Measurements from ENCODE around the gene S100A9. TPM values are rescaled to one million over a fixed set of nuclear protein-coding genes. Genes with fewer than 3 reads are reported as not detected.

S100A9 gene
- total RNA-seq (2014; rRNA removed; shearing (Covaris generic)), result not detected in 2 replicates
- polyA plus RNA-seq (2016; fragmentation: Nextera tagmentation; extraction: Ambion mirVana), result not detected in 2 replicates
- long read RNA-seq, result 0 reads

DNA sequence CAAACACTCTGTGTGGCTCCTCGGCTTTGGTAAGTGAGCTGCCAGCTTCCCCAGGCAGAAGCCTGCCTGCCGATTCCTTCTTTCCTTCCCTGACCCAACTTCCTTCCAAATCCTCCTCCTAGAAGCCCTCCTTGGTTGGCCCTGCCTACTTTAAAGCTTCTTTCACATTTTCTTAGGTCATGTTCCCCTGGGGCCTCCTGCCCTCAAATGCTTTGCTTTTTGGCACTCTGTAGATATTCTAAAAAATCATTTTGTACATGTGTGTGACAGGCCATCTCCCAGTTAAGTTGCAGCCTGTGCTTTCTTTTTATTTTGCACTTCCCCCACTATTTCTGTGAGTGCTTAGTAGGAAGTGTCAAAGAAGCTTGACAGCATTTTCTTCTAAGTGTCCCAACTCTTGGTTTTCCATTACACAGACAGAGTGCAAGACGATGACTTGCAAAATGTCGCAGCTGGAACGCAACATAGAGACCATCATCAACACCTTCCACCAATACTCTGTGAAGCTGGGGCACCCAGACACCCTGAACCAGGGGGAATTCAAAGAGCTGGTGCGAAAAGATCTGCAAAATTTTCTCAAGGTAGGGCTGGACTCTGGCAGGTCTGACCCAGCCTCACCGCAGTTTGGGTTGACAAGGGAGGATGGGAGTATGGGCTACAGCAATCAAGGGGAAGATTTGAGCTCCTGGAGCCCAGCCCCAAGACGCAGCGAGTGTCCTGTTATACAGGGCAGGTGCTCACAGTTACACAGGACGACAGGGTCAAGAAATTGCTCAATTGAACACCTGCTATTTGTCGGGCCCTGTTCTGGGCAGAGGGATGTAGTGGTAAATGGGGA is at the start of gene S100A9:
Gene S100A9, plus strand, starts transcription at position 2 of the 838 bp plus-strand sequence. Its CDS starts 430 bp downstream, at position 432.
- Mint-ChIP-seq H3K27me3 (ENCODE audit: insufficient read depth, low read depth, poor library complexity) (peaks cover 5% of the 10 kb centered on the region), H3K36me3 (ENCODE audit: low read depth) (no peaks in the 10 kb centered on the region), H3K4me3 (no peak within 1 kb of the TSS), H3K27ac (no peak within 1 kb of the TSS), H3K9me3 (no peaks in the 10 kb centered on the region), H3K4me1 (peaks cover 8% of the 10 kb centered on the region; the same call in 1 of the 3 replicates)
- H3K27ac ChIP-seq (ENCODE audit: low read depth), result no peak within 1 kb of the TSS
- TF ChIP-seq, protein P1, sequence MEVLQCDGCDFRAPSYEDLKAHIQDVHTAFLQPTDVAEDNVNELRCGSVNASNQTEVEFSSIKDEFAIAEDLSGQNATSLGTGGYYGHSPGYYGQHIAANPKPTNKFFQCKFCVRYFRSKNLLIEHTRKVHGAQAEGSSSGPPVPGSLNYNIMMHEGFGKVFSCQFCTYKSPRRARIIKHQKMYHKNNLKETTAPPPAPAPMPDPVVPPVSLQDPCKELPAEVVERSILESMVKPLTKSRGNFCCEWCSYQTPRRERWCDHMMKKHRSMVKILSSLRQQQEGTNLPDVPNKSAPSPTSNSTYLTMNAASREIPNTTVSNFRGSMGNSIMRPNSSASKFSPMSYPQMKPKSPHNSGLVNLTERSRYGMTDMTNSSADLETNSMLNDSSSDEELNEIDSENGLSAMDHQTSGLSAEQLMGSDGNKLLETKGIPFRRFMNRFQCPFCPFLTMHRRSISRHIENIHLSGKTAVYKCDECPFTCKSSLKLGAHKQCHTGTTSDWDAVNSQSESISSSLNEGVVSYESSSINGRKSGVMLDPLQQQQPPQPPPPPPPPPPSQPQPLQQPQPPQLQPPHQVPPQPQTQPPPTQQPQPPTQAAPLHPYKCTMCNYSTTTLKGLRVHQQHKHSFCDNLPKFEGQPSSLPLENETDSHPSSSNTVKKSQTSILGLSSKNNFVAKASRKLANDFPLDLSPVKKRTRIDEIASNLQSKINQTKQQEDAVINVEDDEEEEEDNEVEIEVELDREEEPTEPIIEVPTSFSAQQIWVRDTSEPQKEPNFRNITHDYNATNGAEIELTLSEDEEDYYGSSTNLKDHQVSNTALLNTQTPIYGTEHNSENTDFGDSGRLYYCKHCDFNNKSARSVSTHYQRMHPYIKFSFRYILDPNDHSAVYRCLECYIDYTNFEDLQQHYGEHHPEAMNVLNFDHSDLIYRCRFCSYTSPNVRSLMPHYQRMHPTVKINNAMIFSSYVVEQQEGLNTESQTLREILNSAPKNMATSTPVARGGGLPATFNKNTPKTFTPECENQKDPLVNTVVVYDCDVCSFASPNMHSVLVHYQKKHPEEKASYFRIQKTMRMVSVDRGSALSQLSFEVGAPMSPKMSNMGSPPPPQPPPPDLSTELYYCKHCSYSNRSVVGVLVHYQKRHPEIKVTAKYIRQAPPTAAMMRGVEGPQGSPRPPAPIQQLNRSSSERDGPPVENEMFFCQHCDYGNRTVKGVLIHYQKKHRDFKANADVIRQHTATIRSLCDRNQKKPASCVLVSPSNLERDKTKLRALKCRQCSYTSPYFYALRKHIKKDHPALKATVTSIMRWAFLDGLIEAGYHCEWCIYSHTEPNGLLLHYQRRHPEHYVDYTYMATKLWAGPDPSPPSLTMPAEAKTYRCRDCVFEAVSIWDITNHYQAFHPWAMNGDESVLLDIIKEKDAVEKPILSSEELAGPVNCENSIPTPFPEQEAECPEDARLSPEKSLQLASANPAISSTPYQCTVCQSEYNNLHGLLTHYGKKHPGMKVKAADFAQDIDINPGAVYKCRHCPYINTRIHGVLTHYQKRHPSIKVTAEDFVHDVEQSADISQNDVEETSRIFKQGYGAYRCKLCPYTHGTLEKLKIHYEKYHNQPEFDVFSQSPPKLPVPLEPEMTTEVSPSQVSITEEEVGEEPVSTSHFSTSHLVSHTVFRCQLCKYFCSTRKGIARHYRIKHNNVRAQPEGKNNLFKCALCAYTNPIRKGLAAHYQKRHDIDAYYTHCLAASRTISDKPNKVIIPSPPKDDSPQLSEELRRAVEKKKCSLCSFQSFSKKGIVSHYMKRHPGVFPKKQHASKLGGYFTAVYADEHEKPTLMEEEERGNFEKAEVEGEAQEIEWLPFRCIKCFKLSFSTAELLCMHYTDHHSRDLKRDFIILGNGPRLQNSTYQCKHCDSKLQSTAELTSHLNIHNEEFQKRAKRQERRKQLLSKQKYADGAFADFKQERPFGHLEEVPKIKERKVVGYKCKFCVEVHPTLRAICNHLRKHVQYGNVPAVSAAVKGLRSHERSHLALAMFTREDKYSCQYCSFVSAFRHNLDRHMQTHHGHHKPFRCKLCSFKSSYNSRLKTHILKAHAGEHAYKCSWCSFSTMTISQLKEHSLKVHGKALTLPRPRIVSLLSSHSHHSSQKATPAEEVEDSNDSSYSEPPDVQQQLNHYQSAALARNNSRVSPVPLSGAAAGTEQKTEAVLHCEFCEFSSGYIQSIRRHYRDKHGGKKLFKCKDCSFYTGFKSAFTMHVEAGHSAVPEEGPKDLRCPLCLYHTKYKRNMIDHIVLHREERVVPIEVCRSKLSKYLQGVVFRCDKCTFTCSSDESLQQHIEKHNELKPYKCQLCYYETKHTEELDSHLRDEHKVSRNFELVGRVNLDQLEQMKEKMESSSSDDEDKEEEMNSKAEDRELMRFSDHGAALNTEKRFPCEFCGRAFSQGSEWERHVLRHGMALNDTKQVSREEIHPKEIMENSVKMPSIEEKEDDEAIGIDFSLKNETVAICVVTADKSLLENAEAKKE (CRISPR knock-in tag; IDR thresholded peaks at IDR 0.05), result no peak
- TF ChIP-seq EZH2phosphoT487 (IDR thresholded peaks at IDR 0.05; ENCODE audit: unreplicated experiment), result no peak
- TF ChIP-seq, protein P2, sequence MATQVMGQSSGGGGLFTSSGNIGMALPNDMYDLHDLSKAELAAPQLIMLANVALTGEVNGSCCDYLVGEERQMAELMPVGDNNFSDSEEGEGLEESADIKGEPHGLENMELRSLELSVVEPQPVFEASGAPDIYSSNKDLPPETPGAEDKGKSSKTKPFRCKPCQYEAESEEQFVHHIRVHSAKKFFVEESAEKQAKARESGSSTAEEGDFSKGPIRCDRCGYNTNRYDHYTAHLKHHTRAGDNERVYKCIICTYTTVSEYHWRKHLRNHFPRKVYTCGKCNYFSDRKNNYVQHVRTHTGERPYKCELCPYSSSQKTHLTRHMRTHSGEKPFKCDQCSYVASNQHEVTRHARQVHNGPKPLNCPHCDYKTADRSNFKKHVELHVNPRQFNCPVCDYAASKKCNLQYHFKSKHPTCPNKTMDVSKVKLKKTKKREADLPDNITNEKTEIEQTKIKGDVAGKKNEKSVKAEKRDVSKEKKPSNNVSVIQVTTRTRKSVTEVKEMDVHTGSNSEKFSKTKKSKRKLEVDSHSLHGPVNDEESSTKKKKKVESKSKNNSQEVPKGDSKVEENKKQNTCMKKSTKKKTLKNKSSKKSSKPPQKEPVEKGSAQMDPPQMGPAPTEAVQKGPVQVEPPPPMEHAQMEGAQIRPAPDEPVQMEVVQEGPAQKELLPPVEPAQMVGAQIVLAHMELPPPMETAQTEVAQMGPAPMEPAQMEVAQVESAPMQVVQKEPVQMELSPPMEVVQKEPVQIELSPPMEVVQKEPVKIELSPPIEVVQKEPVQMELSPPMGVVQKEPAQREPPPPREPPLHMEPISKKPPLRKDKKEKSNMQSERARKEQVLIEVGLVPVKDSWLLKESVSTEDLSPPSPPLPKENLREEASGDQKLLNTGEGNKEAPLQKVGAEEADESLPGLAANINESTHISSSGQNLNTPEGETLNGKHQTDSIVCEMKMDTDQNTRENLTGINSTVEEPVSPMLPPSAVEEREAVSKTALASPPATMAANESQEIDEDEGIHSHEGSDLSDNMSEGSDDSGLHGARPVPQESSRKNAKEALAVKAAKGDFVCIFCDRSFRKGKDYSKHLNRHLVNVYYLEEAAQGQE (IDR thresholded peaks at IDR 0.05; ENCODE audit: unreplicated experiment), result no peak
- no peak for TF ChIP-seq NANOG (IDR thresholded peaks at IDR 0.05; ENCODE audit: borderline replicate concordance)
- TF ChIP-seq, protein P3, sequence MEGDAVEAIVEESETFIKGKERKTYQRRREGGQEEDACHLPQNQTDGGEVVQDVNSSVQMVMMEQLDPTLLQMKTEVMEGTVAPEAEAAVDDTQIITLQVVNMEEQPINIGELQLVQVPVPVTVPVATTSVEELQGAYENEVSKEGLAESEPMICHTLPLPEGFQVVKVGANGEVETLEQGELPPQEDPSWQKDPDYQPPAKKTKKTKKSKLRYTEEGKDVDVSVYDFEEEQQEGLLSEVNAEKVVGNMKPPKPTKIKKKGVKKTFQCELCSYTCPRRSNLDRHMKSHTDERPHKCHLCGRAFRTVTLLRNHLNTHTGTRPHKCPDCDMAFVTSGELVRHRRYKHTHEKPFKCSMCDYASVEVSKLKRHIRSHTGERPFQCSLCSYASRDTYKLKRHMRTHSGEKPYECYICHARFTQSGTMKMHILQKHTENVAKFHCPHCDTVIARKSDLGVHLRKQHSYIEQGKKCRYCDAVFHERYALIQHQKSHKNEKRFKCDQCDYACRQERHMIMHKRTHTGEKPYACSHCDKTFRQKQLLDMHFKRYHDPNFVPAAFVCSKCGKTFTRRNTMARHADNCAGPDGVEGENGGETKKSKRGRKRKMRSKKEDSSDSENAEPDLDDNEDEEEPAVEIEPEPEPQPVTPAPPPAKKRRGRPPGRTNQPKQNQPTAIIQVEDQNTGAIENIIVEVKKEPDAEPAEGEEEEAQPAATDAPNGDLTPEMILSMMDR (conservative IDR thresholded peaks at IDR 0.05; ENCODE audit: low read depth in 2 of 2), result no peak
- TF ChIP-seq ZNF331 (CRISPR knock-in tag; IDR thresholded peaks at IDR 0.05; ENCODE audit: low read depth), result no peak
- TF ChIP-seq JUNB (IDR thresholded peaks at IDR 0.05; ENCODE audit: unreplicated experiment), result no peak
- no peak for TF ChIP-seq STAT1 (IDR thresholded peaks at IDR 0.05; ENCODE audit: unreplicated experiment)
- TF ChIP-seq, protein P4, sequence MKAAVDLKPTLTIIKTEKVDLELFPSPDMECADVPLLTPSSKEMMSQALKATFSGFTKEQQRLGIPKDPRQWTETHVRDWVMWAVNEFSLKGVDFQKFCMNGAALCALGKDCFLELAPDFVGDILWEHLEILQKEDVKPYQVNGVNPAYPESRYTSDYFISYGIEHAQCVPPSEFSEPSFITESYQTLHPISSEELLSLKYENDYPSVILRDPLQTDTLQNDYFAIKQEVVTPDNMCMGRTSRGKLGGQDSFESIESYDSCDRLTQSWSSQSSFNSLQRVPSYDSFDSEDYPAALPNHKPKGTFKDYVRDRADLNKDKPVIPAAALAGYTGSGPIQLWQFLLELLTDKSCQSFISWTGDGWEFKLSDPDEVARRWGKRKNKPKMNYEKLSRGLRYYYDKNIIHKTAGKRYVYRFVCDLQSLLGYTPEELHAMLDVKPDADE (IDR thresholded peaks at IDR 0.05), result no peak
- no peak for TF ChIP-seq EZH2 (IDR thresholded peaks at IDR 0.05; ENCODE audit: low read depth, unreplicated experiment)
- TF ChIP-seq ZNF114 (CRISPR knock-in tag; IDR thresholded peaks at IDR 0.05), result no peak
- TF ChIP-seq POLR2AphosphoS5 (IDR thresholded peaks at IDR 0.05; ENCODE audit: low read depth), result no peak
- TF ChIP-seq CREB1 (CRISPR knock-in tag; IDR thresholded peaks at IDR 0.05; ENCODE audit: low read depth), result no peak
- H3K27me3 ChIP-seq (ENCODE audit: insufficient read depth), result no peaks in the 10 kb centered on the region
- ATAC-seq (no peak), DNase-seq (ENCODE audit: low spot score) (no peak)
- H3K4me1 ChIP-seq (ENCODE audit: insufficient read depth), result no peaks in the 10 kb centered on the region
- H3K79me2 ChIP-seq (replicated peaks; ENCODE audit: insufficient read depth), result no peaks in the 10 kb centered on the region
- H3K4me3 ChIP-seq, result no peak within 1 kb of the TSS
- H3K9me2 ChIP-seq (ENCODE audit: insufficient read depth), result no peaks in the 10 kb centered on the region
- H3F3A ChIP-seq (replicated peaks; ENCODE audit: low read depth), result no peaks in the 10 kb centered on the region
- H3K36me3 ChIP-seq (ENCODE audit: insufficient read depth), result no peaks in the 10 kb centered on the region
- H2AFZ ChIP-seq, result peak within 1 kb of the TSS; percentile 74
- no peak within 1 kb of the TSS for H3K4me2 ChIP-seq
- no peaks in the 10 kb centered on the region for H4K20me1 ChIP-seq (replicated peaks; ENCODE audit: insufficient read depth)
